22Rv1 (cell line): Measurements from ENCODE around the gene HRAS.

Source experiments
- ZFX ChIP-seq: fragments of 450-650 bp; IDR thresholded peaks from 2 replicates; pipeline ENCODE4 v1.6.1; 2017; ENCODE audit warnings: antibody characterized with exemption, borderline replicate concordance
- TF ChIP-seq, protein P1 (sequence below): fragments of 450-650 bp; IDR thresholded peaks from 2 replicates; pipeline ENCODE4 v1.5.1; 2017; ENCODE audit warnings: mild to moderate bottlenecking

DNA sequence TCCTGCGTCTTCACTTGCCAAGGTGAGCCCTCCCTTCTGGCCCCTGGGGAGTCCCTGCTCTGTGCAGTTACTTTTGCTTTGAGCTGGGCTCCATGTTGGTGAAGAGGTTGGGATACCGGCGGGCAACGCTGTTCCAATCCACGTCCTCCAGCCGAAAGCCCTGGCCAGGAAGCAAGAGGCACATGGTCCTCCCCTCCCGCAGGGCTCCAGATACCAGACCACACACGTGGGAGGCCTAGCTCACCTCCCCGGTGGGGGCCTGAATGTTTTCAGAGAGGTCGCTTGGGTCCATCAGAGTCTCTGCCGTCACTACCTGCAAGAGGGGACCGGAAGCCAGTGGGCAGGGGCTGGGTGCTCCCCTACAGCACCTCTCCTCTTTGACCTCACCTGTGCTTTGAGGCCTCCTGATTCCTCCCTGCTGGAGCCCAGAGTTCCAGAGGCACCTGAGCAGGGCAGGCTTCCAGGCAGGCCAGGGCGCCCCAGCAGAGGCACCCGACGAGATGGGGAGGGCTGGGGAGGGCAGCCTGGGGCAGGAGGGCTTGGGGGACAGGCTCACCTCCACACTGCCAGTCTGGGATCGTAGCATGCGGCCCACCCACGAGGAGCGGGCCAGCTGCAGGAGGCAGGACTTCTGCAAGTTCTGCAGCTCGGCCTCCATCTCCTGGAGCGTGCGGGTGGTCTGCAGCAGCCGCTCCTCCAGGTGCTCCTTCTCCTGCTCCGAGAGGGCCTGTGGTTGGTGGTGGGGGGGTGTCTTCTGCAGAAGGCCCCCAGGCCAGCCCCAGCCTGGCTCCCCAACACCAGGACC is 22.2 kb upstream of the HRAS start:
- TF ChIP-seq, protein P1, sequence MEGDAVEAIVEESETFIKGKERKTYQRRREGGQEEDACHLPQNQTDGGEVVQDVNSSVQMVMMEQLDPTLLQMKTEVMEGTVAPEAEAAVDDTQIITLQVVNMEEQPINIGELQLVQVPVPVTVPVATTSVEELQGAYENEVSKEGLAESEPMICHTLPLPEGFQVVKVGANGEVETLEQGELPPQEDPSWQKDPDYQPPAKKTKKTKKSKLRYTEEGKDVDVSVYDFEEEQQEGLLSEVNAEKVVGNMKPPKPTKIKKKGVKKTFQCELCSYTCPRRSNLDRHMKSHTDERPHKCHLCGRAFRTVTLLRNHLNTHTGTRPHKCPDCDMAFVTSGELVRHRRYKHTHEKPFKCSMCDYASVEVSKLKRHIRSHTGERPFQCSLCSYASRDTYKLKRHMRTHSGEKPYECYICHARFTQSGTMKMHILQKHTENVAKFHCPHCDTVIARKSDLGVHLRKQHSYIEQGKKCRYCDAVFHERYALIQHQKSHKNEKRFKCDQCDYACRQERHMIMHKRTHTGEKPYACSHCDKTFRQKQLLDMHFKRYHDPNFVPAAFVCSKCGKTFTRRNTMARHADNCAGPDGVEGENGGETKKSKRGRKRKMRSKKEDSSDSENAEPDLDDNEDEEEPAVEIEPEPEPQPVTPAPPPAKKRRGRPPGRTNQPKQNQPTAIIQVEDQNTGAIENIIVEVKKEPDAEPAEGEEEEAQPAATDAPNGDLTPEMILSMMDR: no peak
- TF ChIP-seq ZFX: no peak
